GM21737 (cell line): ENCODE measurements around the gene OCIAD1.
"Not testable (repeated sequence)": the region's sequence is repeated elsewhere in the genome, so short reads cannot be mapped to it uniquely, and the experiment has no call there.

Source experiments
- ATAC-seq: cut with Tn5 transposase; IDR thresholded peaks from one replicate; pipeline ENCODE4 v1.9.1; 2021; ENCODE audit warnings: mild to moderate bottlenecking, moderate library complexity; ENCODE audit not compliant: unreplicated experiment

Gene OCIAD1

GRCh38 chr4:48816297-48816696, 14.6 kb upstream of the OCIAD1 start:
- ATAC-seq: not testable (repeated sequence)

DNA sequence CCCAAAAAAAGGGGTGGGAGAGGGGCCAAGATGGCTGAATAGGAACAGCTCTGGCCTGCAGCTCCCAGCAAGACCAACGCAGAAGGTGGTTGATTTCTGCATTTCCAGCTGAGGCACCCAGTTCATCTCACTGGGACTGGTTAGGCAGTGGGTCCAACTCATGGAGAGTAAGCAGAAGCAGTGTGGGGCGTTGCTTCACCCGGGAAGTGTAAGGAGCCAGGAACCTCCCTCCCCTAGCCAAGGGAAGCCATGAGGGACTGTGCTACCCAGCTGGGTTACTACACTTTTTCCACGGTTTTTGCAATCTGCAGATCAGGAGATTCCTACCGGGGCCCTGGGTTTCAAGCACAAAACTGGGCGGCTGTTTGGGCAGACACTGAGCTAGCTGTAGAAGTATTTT, 13.9 kb upstream of the OCIAD1 start:
- ATAC-seq: no peak

- ATAC-seq: not testable (repeated sequence)
Measured at GRCh38 chr4:48821431-48821830, 9.5 kb upstream of the OCIAD1 start.

DNA sequence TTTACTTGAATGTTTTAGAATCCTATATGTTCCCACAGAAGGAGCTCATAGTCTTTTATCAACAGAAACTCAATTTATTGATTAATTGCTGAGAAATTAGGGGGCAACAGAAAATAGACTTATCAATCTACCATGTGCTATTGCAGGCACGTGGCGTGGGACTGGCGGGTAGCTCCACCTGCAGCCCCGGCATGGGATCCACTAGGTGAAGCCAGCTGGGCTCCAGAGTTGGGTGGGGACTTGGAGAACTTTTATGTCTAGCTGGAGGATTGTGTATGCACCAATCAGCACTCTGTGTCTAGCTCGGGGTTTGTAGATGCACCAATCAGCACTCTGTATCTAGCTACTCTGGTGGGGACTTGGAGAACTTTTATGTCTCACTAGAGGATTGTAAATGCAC, 3.3 kb upstream of the OCIAD1 start:
- no peak for ATAC-seq

DNA sequence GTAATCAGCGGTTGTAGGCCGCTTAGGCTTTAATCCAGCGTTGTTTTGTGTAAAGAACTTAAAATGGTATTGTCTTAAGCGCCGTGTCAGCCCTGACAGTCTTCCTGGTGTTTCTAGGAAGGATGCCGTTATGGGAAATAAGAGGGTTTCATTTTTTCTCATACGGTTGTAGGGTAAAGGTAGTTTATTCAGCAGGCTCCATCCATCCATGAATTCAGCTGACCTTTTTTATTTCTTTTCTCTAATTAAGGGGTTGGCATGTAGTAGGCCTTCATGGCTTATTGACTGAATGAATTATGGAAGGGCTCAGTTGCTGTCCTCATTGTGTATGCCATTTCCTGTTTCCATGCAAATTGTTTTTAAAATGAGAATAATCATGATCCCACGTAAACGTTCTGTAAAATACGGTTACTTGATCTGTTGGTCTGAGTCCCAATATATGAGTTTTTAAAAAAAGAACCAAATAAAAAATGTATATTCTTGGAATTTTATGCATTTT, 693 bp downstream of the OCIAD1 start:
- ATAC-seq: no peak

DNA sequence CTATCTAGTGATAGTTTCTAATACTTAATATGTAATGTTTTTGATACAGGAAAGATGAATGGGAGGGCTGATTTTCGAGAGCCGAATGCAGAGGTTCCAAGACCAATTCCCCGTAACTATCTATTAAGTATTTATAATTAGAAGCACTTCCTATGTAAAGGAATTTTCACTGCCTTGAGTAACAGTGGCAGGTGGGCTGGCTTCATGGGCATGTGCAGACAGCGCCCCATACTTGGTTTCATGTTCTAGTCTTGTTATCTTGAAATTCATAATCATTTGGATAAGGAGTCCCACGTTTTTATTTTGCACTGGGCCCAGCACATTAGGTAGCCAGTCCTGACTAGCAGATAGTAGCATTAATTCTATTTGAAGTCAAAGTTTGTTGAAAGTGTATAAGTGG, 1.7 kb downstream of the OCIAD1 start:
- ATAC-seq: no peak

DNA sequence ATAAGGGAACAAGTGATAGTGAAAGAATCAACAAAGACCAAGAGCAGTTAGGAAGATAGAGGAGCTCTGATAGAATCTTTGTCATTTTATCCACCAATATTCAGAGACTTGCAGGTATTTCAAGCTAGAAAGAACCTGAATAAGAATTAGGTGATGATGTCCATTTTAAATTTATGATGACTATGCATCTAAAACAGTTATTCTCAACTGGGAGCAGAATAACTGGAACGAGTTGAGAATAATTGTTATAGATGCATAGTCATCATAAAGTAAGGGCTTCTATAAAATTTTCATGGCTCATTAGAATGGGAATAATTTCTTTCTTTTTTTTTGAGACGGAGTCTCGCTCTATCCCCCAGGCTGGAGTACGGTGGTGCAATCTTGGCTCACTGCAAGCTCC, 5.8 kb downstream of the OCIAD1 start:
- ATAC-seq: no peak

- no peak for ATAC-seq
Measured at GRCh38 chr4:48841045-48841827, 10.3 kb downstream of the OCIAD1 start.

GRCh38 chr4:48844843-48845242, 14.0 kb downstream of the OCIAD1 start:
- ATAC-seq: no peak

DNA sequence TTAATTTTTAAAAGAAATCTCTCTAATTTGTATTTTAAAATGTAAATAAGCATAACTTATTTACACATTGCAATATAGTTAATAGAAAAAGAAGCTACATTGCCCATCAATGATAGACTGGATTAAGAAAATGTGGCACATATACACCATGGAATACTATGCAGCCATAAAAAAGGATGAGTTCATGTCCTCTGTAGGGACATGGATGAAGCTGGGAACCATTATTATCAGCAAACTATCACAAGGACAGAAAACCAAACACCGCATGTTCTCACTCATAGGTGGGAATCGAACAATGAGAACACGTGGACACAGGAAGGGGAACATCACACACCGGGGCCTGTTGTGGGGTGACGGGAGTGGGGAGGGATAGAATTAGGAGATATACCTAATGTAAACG, 17.9 kb downstream of the OCIAD1 start:
- ATAC-seq: not testable (repeated sequence)

DNA sequence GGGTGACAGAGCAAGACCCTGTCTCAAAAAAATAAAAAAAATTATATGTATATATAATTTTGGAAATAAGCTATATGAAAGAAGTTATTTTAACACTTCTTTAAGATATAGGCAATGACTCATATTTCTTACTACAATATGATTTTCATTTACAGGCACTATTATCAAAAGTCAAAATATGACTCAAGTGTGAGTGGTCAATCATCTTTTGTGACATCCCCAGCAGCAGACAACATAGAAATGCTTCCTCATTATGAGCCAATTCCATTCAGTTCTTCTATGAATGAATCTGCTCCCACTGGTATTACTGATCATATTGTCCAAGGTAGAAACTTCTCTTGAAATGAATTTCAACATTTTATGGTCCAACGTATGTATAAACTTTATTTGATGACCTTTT, 20.8 kb downstream of the OCIAD1 start:
- no peak for ATAC-seq

- no peak for ATAC-seq
Measured at GRCh38 chr4:48853604-48854394, 22.9 kb downstream of the OCIAD1 start.

DNA sequence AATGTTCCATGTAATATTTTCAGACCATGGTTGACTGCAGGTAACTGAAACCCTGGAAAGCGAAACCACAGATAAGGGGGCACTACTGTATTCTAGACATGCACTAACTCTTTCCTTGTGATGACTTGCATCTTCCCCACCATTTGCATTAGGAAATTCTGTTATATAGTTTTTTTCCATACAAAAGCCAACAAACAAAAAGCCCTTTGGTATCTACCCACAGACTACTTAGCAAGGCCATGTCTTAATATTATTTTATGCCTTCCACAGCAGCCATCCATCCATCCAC, 23.5 kb downstream of the OCIAD1 start:
- no peak for ATAC-seq

DNA sequence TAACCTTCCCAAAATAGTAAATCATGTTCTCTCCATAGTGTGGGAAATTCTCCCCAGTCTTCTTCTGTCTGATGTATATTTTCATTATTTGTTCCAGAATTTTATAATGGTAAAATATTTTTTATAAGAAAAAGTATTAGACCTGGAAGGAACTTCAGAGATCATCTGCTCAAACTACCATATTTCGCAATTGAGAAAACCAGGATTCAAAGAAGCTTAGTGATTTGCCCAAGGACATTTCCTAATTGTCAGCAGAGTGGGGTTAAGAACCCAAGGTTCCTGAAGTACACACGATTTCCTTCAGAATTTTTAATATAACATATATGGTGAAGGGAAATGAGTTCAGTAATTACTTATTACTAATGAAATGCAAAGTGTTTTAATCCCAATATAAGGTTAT, 24.1 kb downstream of the OCIAD1 start:
- ATAC-seq: no peak

DNA sequence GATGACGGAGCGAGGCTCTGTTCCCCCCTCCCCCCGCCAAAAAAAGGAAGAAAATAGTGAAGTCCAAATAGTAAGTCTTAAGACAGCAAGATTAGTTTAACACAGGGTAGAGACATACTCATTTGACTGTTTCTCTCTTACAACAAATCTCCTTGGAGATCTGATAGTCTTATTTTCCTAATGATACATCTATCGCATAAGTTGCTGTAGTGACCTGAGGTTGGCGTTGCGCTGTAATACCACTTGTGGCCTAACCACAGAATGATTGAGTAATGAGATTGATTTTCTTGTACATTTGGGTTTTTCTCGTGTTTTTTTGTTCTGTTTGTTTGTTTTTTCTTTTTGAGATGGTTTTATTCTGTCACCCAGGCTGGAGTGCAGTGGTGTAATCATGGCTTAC, 27.2 kb downstream of the OCIAD1 start:
- ATAC-seq: no peak

GRCh38 chr4:48862038-48862437, 31.1 kb downstream of the OCIAD1 start:
- ATAC-seq: no peak

DNA sequence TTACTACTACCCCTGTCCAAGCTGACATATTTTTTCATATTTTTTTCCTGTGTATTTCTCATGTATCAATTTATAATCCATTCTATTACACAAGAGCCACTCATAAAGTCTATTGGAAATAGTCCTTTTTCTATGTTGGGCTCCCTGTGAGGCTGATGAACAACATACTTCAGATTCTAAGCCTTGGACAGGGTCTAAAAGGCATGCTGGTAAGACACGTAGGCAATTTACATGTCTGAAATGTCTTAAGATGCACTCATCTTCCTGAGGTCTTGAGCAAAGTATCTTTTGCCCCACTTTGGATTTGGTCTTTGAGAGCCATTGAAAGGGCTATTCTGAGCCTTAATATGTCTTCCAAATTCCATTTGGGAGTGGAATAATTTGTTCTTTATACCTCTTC, 31.8 kb downstream of the OCIAD1 start:
- ATAC-seq: no peak

- ATAC-seq: no peak
Measured at GRCh38 chr4:48863728-48864127, 32.8 kb downstream of the OCIAD1 start.

DNA sequence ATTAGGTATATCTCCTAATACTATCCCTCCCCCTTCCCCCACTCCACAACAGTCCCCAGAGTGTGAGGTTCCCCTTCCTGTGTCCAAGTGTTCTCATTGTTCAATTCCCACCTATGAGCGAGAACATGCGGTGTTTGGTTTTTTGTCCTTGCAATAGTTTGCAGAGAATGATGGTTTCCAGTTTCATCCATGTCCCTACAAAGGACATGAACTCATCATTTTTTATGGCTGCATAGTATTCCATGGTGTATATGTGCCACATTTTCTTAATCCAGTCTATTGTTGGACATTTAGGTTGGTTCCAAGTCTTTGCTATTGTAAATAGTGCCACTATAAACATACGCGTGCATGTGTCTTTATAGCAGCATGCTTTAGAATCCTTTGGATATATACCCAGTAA, 33.8 kb downstream of the OCIAD1 start:
- ATAC-seq: not testable (repeated sequence)

GRCh38 chr4:48877827-48878535, 47.1 kb downstream of the OCIAD1 start:
- no peak for ATAC-seq

DNA sequence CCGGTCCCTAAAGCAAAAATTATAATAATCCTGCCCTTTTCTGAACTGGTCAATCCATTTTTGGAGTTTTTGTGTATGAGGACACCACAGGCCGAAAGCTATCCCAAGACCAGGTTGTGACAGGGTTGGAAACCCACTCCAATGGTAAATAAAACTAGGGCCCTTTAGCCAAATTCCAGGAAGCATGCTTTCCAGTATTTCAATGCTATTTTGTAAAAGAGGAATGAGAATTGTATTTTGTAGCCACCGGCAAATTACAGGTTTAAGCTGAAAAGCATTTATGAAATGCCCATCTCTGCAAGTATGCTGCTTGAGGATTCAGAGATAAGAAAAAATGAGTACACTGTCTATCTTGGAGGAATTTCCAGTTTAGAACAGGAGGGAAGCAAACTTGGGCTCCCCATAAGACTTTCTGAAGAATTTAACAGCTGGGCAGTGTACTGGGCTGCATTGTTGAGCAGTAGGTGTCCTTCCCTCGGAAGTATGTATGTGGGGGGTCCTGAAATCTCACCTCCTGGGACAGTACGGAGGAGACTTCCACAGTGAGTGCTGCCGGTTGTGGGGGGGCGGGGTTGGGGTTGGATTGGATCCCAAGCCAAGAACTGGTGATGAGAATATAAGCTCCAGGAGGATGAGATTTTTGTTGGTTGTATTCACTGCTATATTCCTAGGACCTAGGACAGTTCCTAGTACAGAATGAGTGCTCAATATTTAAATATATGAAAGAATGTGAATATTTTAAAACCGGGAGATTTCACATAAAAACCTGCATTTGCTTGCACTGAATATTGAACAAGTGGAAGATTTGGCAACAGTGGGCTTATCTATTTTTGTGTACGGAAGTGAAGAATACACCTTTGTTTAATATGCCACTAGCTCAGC, 48.9 kb downstream of the OCIAD1 start:
- no peak for ATAC-seq
